ENCODE measurements around the gene UQCC5.

Gene UQCC5

DNA sequence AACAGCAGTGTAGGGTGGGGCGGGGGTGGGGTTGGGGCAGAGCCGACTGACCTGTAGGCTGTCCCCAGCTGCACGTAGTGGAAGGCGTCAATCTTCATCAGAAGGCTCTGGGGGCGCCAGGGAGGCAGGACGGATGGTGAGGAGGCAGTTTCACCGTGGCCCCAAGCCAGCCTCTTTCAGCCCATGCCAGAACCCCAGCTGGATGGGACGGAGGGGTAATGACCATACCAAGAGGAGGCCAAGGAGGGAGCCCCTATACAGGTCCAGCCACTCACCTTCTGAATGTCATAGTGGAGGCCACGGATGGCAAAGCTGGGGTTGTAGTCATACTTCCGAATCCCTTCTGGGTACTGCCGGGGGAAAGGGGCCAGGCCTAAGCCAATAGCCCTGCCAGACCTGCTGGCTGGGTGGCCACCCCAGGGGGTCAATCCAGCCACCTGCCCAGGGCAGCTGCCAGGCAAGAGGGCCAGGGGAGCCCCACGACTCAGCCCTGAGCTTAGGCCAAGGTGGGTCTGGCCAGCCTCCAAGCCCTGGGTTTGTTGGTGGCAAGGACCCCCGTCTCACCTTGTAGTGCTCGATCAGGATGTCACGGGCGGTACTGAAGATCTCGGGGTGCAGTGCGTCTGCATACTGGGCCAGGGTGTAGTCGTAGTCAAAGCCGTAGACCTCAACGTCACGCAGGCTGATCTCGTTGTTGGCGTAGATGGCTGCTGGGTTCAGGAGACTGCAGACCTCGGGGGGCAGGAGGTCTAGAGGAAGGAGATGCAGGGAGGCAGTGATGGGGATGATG lies 7.6 kb upstream of the UQCC5 start:
- no peak for DNase-seq (ENCODE audit: low spot score)
- TF ChIP-seq CTCF (IDR thresholded peaks at IDR 0.05; ENCODE audit: extremely low read depth, missing control alignments), result no peak

DNA sequence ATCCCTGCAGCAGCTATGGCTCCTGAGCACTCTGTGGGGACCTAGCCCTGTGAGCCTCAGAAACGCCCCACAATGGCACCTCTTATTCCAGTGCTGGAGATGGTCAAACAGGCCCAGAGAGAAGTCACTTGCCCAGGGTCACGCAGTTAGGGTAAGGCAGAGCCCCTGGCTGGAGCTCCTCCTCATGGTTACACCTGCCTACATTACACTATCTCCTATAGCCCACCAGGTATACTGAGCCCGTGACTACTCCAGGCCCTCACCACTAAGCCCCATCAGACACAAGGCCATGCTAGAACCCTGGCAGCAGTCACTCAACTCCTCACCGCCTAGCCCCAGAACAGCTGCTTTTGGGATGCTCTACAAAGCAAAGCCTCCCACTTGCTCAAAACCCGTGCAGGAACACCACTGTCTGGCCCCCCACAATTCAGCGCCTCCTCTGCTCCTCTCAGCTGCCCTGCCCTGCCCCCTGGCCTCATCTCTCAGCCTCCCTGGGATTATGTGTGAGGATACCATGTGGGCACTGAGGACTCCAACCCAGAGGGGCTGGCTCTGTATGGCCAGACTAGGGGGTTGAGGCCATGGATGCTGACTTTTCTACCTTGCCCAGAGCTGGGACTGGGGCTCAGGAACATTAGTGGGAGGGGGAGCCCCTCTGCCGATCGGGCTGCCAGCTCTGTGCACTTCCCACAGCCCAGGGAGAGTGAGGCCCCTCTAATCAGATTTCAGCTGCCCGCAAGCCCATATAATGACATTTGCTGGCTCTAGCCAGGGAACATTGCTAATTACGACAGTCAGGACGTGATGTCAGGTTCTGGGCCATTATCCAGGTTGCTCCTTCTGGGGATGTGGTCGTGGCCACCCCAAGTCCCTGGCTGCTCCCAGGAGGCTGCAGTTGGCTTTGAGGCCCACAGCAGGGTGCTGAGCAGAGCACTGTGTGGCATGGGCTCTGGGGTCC lies 6.8 kb upstream of the UQCC5 start:
- no peak for DNase-seq (ENCODE audit: low spot score)

GRCh38 chr3:52530918-52531826 lies 5.2 kb upstream of the UQCC5 start:
- TF ChIP-seq CTCF (IDR thresholded peaks at IDR 0.05; ENCODE audit: extremely low read depth, missing control alignments), result no peak
- peak; percentile 17 for DNase-seq (ENCODE audit: low spot score)

More for the DNA sequence above, 6.8 kb upstream of the UQCC5 start:
- TF ChIP-seq CTCF (IDR thresholded peaks at IDR 0.05; ENCODE audit: extremely low read depth, missing control alignments), result no peak

- TF ChIP-seq CTCF (IDR thresholded peaks at IDR 0.05; ENCODE audit: extremely low read depth, missing control alignments), result no peak
- peak; percentile 19 for DNase-seq (ENCODE audit: low spot score)
These were observed 4.4 kb upstream of the UQCC5 start for GRCh38 chr3:52531860-52532516.

DNA sequence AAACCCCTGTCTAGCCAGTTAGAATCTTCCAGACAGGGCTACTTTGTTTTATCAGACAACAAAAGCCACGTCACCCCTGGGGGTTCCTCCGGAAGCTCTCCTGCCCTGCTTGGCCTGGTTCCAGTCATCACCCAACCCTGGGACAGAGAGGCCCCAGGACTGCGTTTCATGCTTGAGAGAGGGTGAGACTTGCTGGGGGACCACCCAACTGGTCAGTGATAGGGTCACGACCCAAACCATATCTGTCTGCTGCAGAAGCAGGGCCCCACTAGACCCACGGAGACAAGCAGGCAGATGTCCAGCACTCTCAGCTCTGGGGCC lies 3.9 kb upstream of the UQCC5 start:
- peak; percentile 63 for DNase-seq (ENCODE audit: low spot score)

More for the DNA sequence above, 3.9 kb upstream of the UQCC5 start:
- TF ChIP-seq CTCF (IDR thresholded peaks at IDR 0.05; ENCODE audit: extremely low read depth, missing control alignments), result no peak

All from GM20000 (cell line).